Upper lobe of right lung (tissue), 1 donor: ENCODE data around the gene GNL3. TPM values are rescaled to one million over a fixed set of nuclear protein-coding genes. Genes with fewer than 3 reads are reported as not detected.

Source experiments
- ATAC-seq: fragments of 200-7000 bp; cut with Tn5 transposase; one replicate; pipeline ENCODE4 v1.9.1; 2020; ENCODE audit warnings: mild to moderate bottlenecking, moderate library complexity
- DNase-seq: peaks from one replicate; pipeline ENCODE4 v3.0.0-alpha.2; 2020
- H3K27ac ChIP-seq: fragments of 200-600 bp; one replicate; pipeline ENCODE4 v1.8.0; 2022
- H3K27me3 ChIP-seq: fragments of 200-600 bp; one replicate; pipeline ENCODE4 v1.8.0; 2022; ENCODE audit warnings: mild to moderate bottlenecking
- H3K36me3 ChIP-seq: fragments of 200-600 bp; one replicate; pipeline ENCODE4 v1.8.0; 2022
- H3K4me1 ChIP-seq: fragments of 200-600 bp; one replicate; pipeline ENCODE4 v1.8.0; 2022
- H3K4me3 ChIP-seq: fragments of 200-600 bp; one replicate; pipeline ENCODE4 v1.8.0; 2022; ENCODE audit warnings: mild to moderate bottlenecking
- H3K9me3 ChIP-seq: fragments of 200-600 bp; one replicate; pipeline ENCODE4 v1.8.0; 2022
- CTCF ChIP-seq: fragments of 200-600 bp; IDR thresholded peaks from one replicate; pipeline ENCODE4 v1.8.0; 2022; ENCODE audit warnings: antibody characterized with exemption
- intact Hi-C: fragments of 100-400 bp; cut with DNase I; formaldehyde crosslinking; loops from one replicate; pipeline ENCODE4 v1.11.0; 2022
- total RNA-seq: library from RNA; stranded (reverse); fragmentation: NEBNext Ultra II Directional; extraction: Animal tissue kit (Norgen Biotek cat#: 25700); gene quantifications from one replicate; pipeline ENCODE4 v1.2.1, GENCODE V29; 2021
- donor health status: DM: no; HTN: yes; CAD: no; lungs with severe emphysema.

GNL3 gene
- total RNA-seq, 1 donor from 2014 or later, result 50.6 TPM

GRCh38 chr3:52730681-52731080 lies 44.8 kb downstream of the GNL3 start:
- DNase-seq (no peak), ATAC-seq (no peak)
- TF ChIP-seq CTCF, result no peak
- Histone ChIP-seq H3K9me3 (no peaks in the 10 kb centered on the region), H3K27ac (no peak overlapping the region), H3K4me1 (no peaks in the 10 kb centered on the region), H3K4me3 (no peak overlapping the region), H3K27me3 (no peaks in the 10 kb centered on the region), H3K36me3 (peaks cover 43% of the 10 kb centered on the region)
- intact Hi-C loops, result no loop called here

- H3K4me1 ChIP-seq, result no peaks in the 10 kb centered on the region
- intact Hi-C loops, result no loop called here
- peaks cover 47% of the 10 kb centered on the region for H3K36me3 ChIP-seq
- ATAC-seq, result no peak
- no peak for TF ChIP-seq CTCF
- H3K27me3 ChIP-seq, result no peaks in the 10 kb centered on the region
- DNase-seq, result no peak
- H3K27ac ChIP-seq, result no peak overlapping the region
- no peak overlapping the region for H3K4me3 ChIP-seq
- no peaks in the 10 kb centered on the region for H3K9me3 ChIP-seq
These were observed 45.8 kb downstream of the GNL3 start for GRCh38 chr3:52731590-52731989.

GRCh38 chr3:52733256-52733891 lies 47.5 kb downstream of the GNL3 start:
- Histone ChIP-seq H3K27me3 (no peaks in the 10 kb centered on the region), H3K4me3 (no peak overlapping the region), H3K4me1 (no peaks in the 10 kb centered on the region), H3K27ac (no peak overlapping the region), H3K36me3 (peaks cover 59% of the 10 kb centered on the region), H3K9me3 (no peaks in the 10 kb centered on the region)
- TF ChIP-seq CTCF, result no peak
- intact Hi-C loops, result no loop called here
- DNase-seq (no peak), ATAC-seq (no peak)

- intact Hi-C loops, result loop anchor here (5.0 kb wide), 1 partner anchor 253 kb away; no protein-coding TSS in a partner anchor
- Histone ChIP-seq H3K27me3 (no peaks in the 10 kb centered on the region), H3K9me3 (no peaks in the 10 kb centered on the region), H3K27ac (no peak overlapping the region), H3K36me3 (peaks cover 87% of the 10 kb centered on the region), H3K4me1 (no peaks in the 10 kb centered on the region), H3K4me3 (no peak overlapping the region)
- no peak for TF ChIP-seq CTCF
- no peak for ATAC-seq
- no peak for DNase-seq
These were observed 53.9 kb downstream of the GNL3 start for GRCh38 chr3:52739730-52740129.

DNA sequence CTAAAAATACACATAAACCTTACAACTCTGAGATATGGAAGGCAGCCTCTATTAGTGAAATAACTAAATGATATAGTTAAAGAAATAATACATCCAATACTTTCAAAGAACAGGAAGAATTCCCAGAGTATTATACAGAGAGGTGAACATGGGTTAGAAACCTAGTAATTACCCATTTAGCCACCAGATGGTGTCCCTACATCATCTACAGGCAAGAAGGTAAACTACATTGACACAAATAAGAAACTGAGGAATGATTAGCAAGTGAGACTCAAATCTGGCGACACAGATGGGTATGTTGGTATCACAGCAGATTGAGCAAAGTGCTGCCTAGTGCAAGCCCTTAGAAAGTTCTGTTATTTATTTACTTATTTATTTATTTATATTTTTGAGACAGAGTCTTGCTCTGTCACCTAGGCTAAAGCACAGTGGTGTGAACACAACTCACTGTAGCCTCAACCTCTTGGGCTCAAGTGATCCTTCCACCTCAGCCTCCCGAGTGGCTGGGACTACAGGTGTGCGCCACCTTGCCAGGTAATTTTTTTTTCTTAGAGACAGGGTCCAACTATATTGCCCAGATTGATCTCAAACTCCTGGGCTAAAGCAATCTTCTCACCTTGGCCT lies 56.7 kb downstream of the GNL3 start:
- ATAC-seq (peak; percentile 51), DNase-seq (no peak)
- TF ChIP-seq CTCF, result peak; percentile 57
- no peak overlapping the region for H3K4me3 ChIP-seq
- no peaks in the 10 kb centered on the region for H3K9me3 ChIP-seq
- H3K4me1 ChIP-seq, result no peaks in the 10 kb centered on the region
- H3K27ac ChIP-seq, result no peak overlapping the region
- H3K27me3 ChIP-seq, result no peaks in the 10 kb centered on the region
- H3K36me3 ChIP-seq, result peaks cover 94% of the 10 kb centered on the region
- intact Hi-C loops, result no loop called here
